GM23338 (cell line): ENCODE data around the gene IL1RL1. TPM values are rescaled to one million over a fixed set of nuclear protein-coding genes. Genes with fewer than 3 reads are reported as not detected.

Experiments used
- ATAC-seq: fragments of 200-7000 bp; cut with Tn5 transposase; 3 replicates; pipeline ENCODE4 v1.9.1; 2020
- DNase-seq: peaks from one replicate; pipeline ENCODE4 v3.0.0-alpha.2; 2015; ENCODE audit warnings: low spot score
- H2AFZ ChIP-seq: fragments of 200-600 bp; sonication (generic); 2 replicates; pipeline ENCODE4 v1.8.0; 2016; ENCODE audit warnings: antibody characterized with exemption, mild to moderate bottlenecking, moderate library complexity
- H3F3A ChIP-seq: fragments of 200-600 bp; sonication (generic); replicated peaks from 2 replicates; pipeline ENCODE4 v1.8.0; 2017; ENCODE audit warnings: antibody characterized with exemption, mixed run types, low read depth
- H3K27ac ChIP-seq: fragments of 200-600 bp; sonication (generic); 2 replicates; pipeline ENCODE4 v1.6.1; 2016; ENCODE audit warnings: low read depth
- H3K27me3 ChIP-seq: fragments of 200-600 bp; sonication (generic); 2 replicates; pipeline ENCODE4 v1.8.0; 2016; ENCODE audit warnings: mild to moderate bottlenecking, mixed run types, moderate library complexity; ENCODE audit not compliant: insufficient read depth
- H3K36me3 ChIP-seq: fragments of 200-600 bp; sonication (generic); 2 replicates; pipeline ENCODE4 v1.8.0; 2016; ENCODE audit warnings: mild to moderate bottlenecking; ENCODE audit not compliant: insufficient read depth
- H3K4me1 ChIP-seq: fragments of 200-600 bp; sonication (generic); 2 replicates; pipeline ENCODE4 v1.8.0; 2016; ENCODE audit warnings: mild to moderate bottlenecking, moderate library complexity; ENCODE audit not compliant: insufficient read depth
- H3K4me2 ChIP-seq: fragments of 200-600 bp; sonication (generic); 2 replicates; pipeline ENCODE4 v1.7.1; 2017; ENCODE audit warnings: mixed run types
- H3K4me3 ChIP-seq: fragments of 200-600 bp; sonication (generic); 2 replicates; pipeline ENCODE4 v1.6.1; 2016; ENCODE audit warnings: mixed run types
- H3K79me2 ChIP-seq: fragments of 200-600 bp; sonication (generic); replicated peaks from 2 replicates; pipeline ENCODE4 v1.8.0; 2017; ENCODE audit warnings: mild to moderate bottlenecking; ENCODE audit not compliant: insufficient read depth
- H3K9me2 ChIP-seq: fragments of 200-600 bp; sonication (generic); 2 replicates; pipeline ENCODE4 v1.8.0; 2017; ENCODE audit not compliant: insufficient read depth
- H4K20me1 ChIP-seq: fragments of 200-600 bp; sonication (generic); replicated peaks from 2 replicates; pipeline ENCODE4 v1.8.0; 2017; ENCODE audit warnings: mild to moderate bottlenecking; ENCODE audit not compliant: insufficient read depth
- H3K27ac Mint-ChIP-seq: 2 replicates; pipeline ENCODE4 v1.8.0; 2020; ENCODE audit warnings: inconsistent platforms, mild to moderate bottlenecking, moderate library complexity, mixed read lengths
- H3K27me3 Mint-ChIP-seq: 3 replicates; pipeline ENCODE4 v1.8.0; 2022; ENCODE audit warnings: low read depth, mild to moderate bottlenecking, moderate library complexity, mixed read lengths, inconsistent platforms; ENCODE audit not compliant: insufficient read depth, poor library complexity
- H3K36me3 Mint-ChIP-seq: 3 replicates; pipeline ENCODE4 v1.8.0; 2021; ENCODE audit warnings: low read depth, mild to moderate bottlenecking, inconsistent platforms, moderate library complexity, mixed read lengths
- H3K4me1 Mint-ChIP-seq: 3 replicates; pipeline ENCODE4 v1.8.0; 2020; ENCODE audit warnings: mild to moderate bottlenecking, inconsistent platforms, mixed read lengths
- H3K4me3 Mint-ChIP-seq: 3 replicates; pipeline ENCODE4 v1.8.0; 2021; ENCODE audit warnings: moderate library complexity, mild to moderate bottlenecking, inconsistent platforms, mixed read lengths
- H3K9me3 Mint-ChIP-seq: 3 replicates; pipeline ENCODE4 v1.8.0; 2020; ENCODE audit warnings: moderate library complexity, mild to moderate bottlenecking, inconsistent platforms, mixed read lengths
- EZH2phosphoT487 ChIP-seq: fragments of 200-600 bp; sonication (generic); IDR thresholded peaks from one replicate; pipeline ENCODE4 v1.8.1; 2018; ENCODE audit warnings: antibody characterized with exemption; ENCODE audit not compliant: unreplicated experiment
- NANOG ChIP-seq: IDR thresholded peaks from 2 replicates; pipeline ENCODE4 v1.6.1; 2016; ENCODE audit warnings: antibody characterized with exemption, borderline replicate concordance
- POLR2AphosphoS5 ChIP-seq: IDR thresholded peaks from 2 replicates; pipeline ENCODE4 v1.6.1; 2016; ENCODE audit warnings: antibody characterized with exemption, low read depth
- STAT1 ChIP-seq: IDR thresholded peaks from one replicate; pipeline ENCODE4 v1.6.1; 2016; ENCODE audit warnings: antibody characterized with exemption; ENCODE audit not compliant: unreplicated experiment
- ZNF462 ChIP-seq: fragments of 250-450 bp; sonication (Bioruptor Pico); IDR thresholded peaks from 2 replicates; pipeline ENCODE4 v1.5.0; 2020; ENCODE audit warnings: mild to moderate bottlenecking, moderate library complexity
- polyA plus RNA-seq: library from polyadenylated mRNA; unstranded; fragments of >200 nt; fragmentation: Nextera tagmentation; extraction: Ambion mirVana; gene quantifications from 2 replicates; pipeline ENCODE4 v1.2.1, GENCODE V29; 2016
- total RNA-seq: library from RNA; depleted of rRNA; stranded (reverse); fragments of >200 nt; shearing (Covaris generic); gene quantifications from 2 replicates; pipeline ENCODE4 v1.2.3, GENCODE V29; 2014
- TF ChIP-seq, protein P1 (sequence below): IDR thresholded peaks from one replicate; pipeline ENCODE4 v1.6.1; 2018; ENCODE audit warnings: antibody characterized with exemption; ENCODE audit not compliant: unreplicated experiment

The IL1RL1 gene
- total and polyA plus RNA-seq, 2 experiments from 2014 or later = not detected

GRCh38 chr2:102266204-102266603 lies 45.2 kb upstream of the IL1RL1 start (continued):
- no peak for TF ChIP-seq ZNF462

DNA sequence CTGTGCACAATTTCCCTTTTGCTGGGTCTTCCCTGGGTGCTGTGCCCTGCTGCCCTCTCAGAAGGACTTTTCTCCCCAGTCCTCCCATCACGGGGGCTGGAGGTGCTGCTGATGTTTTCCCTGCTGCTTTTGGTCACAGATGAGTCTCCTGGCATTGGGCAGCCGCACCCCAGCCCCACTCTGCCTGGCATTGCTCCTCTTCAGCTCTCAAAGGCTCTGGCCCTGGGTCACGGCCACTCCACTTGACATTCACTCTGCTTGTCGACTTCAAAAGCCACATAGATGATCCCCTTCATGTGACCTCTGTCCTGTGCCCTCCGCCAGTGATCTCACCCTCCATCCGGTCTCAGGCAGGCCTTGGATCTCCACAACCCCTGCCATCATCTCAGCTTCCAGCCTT lies 43.6 kb upstream of the IL1RL1 start:
- no peaks in the 10 kb centered on the region for H3K27me3 Mint-ChIP-seq
- H3F3A ChIP-seq = no peaks in the 10 kb centered on the region
- no peaks in the 10 kb centered on the region for H3K27me3 ChIP-seq
- H3K79me2 ChIP-seq = no peaks in the 10 kb centered on the region
- no peaks in the 10 kb centered on the region for H3K4me1 Mint-ChIP-seq
- no peaks in the 10 kb centered on the region; the same call in 2 of the 3 replicates for H3K36me3 Mint-ChIP-seq
- H3K4me3 ChIP-seq = no peak overlapping the region
- H3K4me3 Mint-ChIP-seq = no peak overlapping the region
- H3K27ac Mint-ChIP-seq = no peak overlapping the region
- ATAC-seq (no peak), DNase-seq (no peak)
- no peak overlapping the region for H3K4me2 ChIP-seq
- H4K20me1 ChIP-seq = no peaks in the 10 kb centered on the region
- peaks cover 7% of the 10 kb centered on the region; the same call in 2 of the 3 replicates for H3K9me3 Mint-ChIP-seq
- H3K9me2 ChIP-seq = no peaks in the 10 kb centered on the region
- H3K27ac ChIP-seq = no peak overlapping the region
- no peaks in the 10 kb centered on the region for H3K36me3 ChIP-seq
- H3K4me1 ChIP-seq = no peaks in the 10 kb centered on the region
- H2AFZ ChIP-seq = no peak overlapping the region
- TF ChIP-seq POLR2AphosphoS5 (no peak), NANOG (no peak), EZH2phosphoT487 (no peak), STAT1 (no peak), ZNF462 (no peak)
- TF ChIP-seq, protein P1, sequence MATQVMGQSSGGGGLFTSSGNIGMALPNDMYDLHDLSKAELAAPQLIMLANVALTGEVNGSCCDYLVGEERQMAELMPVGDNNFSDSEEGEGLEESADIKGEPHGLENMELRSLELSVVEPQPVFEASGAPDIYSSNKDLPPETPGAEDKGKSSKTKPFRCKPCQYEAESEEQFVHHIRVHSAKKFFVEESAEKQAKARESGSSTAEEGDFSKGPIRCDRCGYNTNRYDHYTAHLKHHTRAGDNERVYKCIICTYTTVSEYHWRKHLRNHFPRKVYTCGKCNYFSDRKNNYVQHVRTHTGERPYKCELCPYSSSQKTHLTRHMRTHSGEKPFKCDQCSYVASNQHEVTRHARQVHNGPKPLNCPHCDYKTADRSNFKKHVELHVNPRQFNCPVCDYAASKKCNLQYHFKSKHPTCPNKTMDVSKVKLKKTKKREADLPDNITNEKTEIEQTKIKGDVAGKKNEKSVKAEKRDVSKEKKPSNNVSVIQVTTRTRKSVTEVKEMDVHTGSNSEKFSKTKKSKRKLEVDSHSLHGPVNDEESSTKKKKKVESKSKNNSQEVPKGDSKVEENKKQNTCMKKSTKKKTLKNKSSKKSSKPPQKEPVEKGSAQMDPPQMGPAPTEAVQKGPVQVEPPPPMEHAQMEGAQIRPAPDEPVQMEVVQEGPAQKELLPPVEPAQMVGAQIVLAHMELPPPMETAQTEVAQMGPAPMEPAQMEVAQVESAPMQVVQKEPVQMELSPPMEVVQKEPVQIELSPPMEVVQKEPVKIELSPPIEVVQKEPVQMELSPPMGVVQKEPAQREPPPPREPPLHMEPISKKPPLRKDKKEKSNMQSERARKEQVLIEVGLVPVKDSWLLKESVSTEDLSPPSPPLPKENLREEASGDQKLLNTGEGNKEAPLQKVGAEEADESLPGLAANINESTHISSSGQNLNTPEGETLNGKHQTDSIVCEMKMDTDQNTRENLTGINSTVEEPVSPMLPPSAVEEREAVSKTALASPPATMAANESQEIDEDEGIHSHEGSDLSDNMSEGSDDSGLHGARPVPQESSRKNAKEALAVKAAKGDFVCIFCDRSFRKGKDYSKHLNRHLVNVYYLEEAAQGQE = no peak
